ENCODE results near the gene IL20. TPM values are rescaled to one million over a fixed set of nuclear protein-coding genes. Genes with fewer than 3 reads are reported as not detected.

Gene IL20
- total and polyA plus RNA-seq, 2 of the 8 experiments (the other 6 are each of a cell fraction or from before 2014, with no cell fraction given), result not detected

- Histone ChIP-seq H4K91ac (replicated peaks; ENCODE audit: insufficient read length, low read length) (no peak overlapping the region), H2BK5ac (ENCODE audit: low read depth, low read length) (no peak overlapping the region), H3K4ac (replicated peaks; ENCODE audit: insufficient read length, low read depth, low read length) (no peak overlapping the region), H2BK15ac (ENCODE audit: low read length) (no peak overlapping the region), H2BK120ac (replicated peaks; ENCODE audit: low read depth, low read length) (no peak overlapping the region), H3K4me1 (replicated peaks in 1 of 4; ENCODE audit: control insufficient read depth in 3 of 4, insufficient read depth in 4 of 4, low read length in 3 of 4) (no peaks in the 10 kb centered on the region), H3K18ac (ENCODE audit: extremely low read depth, low read length) (no peak overlapping the region), H3K4me2 (ENCODE audit: insufficient read depth in 1 of 2, low read depth in 2 of 2, low read length in 2 of 2) (no peak overlapping the region), H2AK5ac (ENCODE audit: low read depth, low read length) (no peak overlapping the region), H3K9ac (replicated peaks in 1 of 4; ENCODE audit: extremely low read depth in 1 of 4, low read depth in 3 of 4, low read length in 3 of 4) (no peak overlapping the region), H3K56ac (replicated peaks; ENCODE audit: insufficient read length, low read depth, low read length) (no peak overlapping the region), H4K8ac (ENCODE audit: extremely low read depth, insufficient read depth, low read length) (no peak overlapping the region), H4K20me1 (replicated peaks in 1 of 2; ENCODE audit: control insufficient read depth in 1 of 2, insufficient read depth in 2 of 2, low read length in 2 of 2) (peaks cover 0 to 2% of the 10 kb centered on the region in 2 experiments), H3K23ac (ENCODE audit: insufficient read length) (no peak overlapping the region), H3K9me3 (ENCODE audit: insufficient read depth in 2 of 2, low read depth in 1 of 2, low read length in 1 of 2) (no peaks in the 10 kb centered on the region), H3K27ac (ENCODE audit: low read depth, low read length) (no peak overlapping the region), H3K79me1 (ENCODE audit: low read depth, low read length) (no peaks in the 10 kb centered on the region), H3K4me3 (ENCODE audit: extremely low read depth in 1 of 4, insufficient read depth in 2 of 4, low read depth in 3 of 4, low read length in 4 of 4) (no peak overlapping the region), H3K79me2 (ENCODE audit: control insufficient read depth in 1 of 2, insufficient read depth in 2 of 2, low read length in 2 of 2) (no peaks in the 10 kb centered on the region), H4K5ac (ENCODE audit: insufficient read length, low read depth, low read length) (no peak overlapping the region), H2BK12ac (ENCODE audit: low read depth, low read length) (no peak overlapping the region), H3K36me3 (ENCODE audit: control insufficient read depth in 2 of 4, insufficient read depth in 4 of 4, low read length in 3 of 4) (no peaks in the 10 kb centered on the region), H2AFZ (ENCODE audit: low read length) (no peak overlapping the region), H3K23me2 (ENCODE audit: low read depth, low read length) (no peaks in the 10 kb centered on the region), H3K14ac (ENCODE audit: insufficient read length) (no peak overlapping the region), H3K27me3 (replicated peaks in 1 of 4; ENCODE audit: control insufficient read depth in 3 of 4, extremely low read depth in 1 of 4, insufficient read depth in 3 of 4, low read length in 3 of 4) (no peaks in the 10 kb centered on the region), H2BK20ac (ENCODE audit: low read length) (no peak overlapping the region)
- CTCF ChIA-PET (ENCODE audit: partially characterized antibody), result interaction anchor here (0.7 to 3.5 kb wide), 14 partner anchors 10 to 149 kb away, joined by 3 to 12 read pairs (median 5); partner anchors contain the start of gene IL24
- POLR2A ChIA-PET (ENCODE audit: partially characterized antibody), result no interaction called here
- DNase-seq (ENCODE audit: low read depth in 1 of 2, low spot score in 2 of 2), result no peak
- 72% methylated on average over 2 of the region's 2 CpGs; no CpG with 5 or more reads in 1 of the 2 experiments for WGBS, 2 experiments (ENCODE audit: extremely low coverage in 1 of 2, insufficient coverage in 1 of 2, insufficient read length in 1 of 2, insufficient replicate concordance in 2 of 2, low coverage in 1 of 2, low lambda C conversion rate in 2 of 2, missing lambda C conversion rate in 1 of 2)
- FAIRE-seq, result no peak
- TF ChIP-seq NRF1 (IDR thresholded peaks at IDR 0.05; ENCODE audit: low read depth, low read length) (no peak), POU5F1 (IDR thresholded peaks at IDR 0.05; ENCODE audit: low read depth, low read length) (no peak), SIRT6 (IDR thresholded peaks at IDR 0.05; ENCODE audit: low read length) (no peak), GTF2F1 (IDR thresholded peaks at IDR 0.05; ENCODE audit: borderline replicate concordance, low read depth, low read length) (no peak), CTBP2 (IDR thresholded peaks at IDR 0.05; ENCODE audit: borderline replicate concordance, insufficient read depth, insufficient read length, low read length) (no peak), SIN3A (conservative IDR thresholded peaks at IDR 0.05 in 1 of 2, IDR thresholded peaks at IDR 0.05 in 1 of 2; ENCODE audit: low read depth in 1 of 2, low read length in 2 of 2) (no peak), SIX5 (IDR thresholded peaks at IDR 0.05; ENCODE audit: low read depth, low read length) (no peak), RXRA (IDR thresholded peaks at IDR 0.05; ENCODE audit: insufficient read depth, low read depth, low read length) (no peak), CHD2 (IDR thresholded peaks at IDR 0.05; ENCODE audit: low read length) (no peak), JUN (IDR thresholded peaks at IDR 0.05; ENCODE audit: low read depth, low read length) (no peak), ASH2L (IDR thresholded peaks at IDR 0.05; ENCODE audit: low read length) (no peak)
- TF ChIP-seq, protein P1, sequence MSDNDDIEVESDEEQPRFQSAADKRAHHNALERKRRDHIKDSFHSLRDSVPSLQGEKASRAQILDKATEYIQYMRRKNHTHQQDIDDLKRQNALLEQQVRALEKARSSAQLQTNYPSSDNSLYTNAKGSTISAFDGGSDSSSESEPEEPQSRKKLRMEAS (IDR thresholded peaks at IDR 0.05), result no peak
Measured at GRCh38 chr1:206832352-206832880, 33.0 kb upstream of the IL20 start.

Data from H1 (cell line).